Sigmoid colon (tissue), 7 donors: Measurements from ENCODE around the gene NMNAT3. TPM values are rescaled to one million over a fixed set of nuclear protein-coding genes. Genes with fewer than 3 reads are reported as not detected.

ENCODE experiments used
- DNase-seq: peaks from one replicate; pipeline ENCODE4 v3.0.0-alpha.2; 2019
- H3K27ac ChIP-seq, 4 donors: fragments of 200-600 bp; sonication (generic); one replicate each; pipeline ENCODE4 v1.5.1; 2016 to 2019; ENCODE audit warnings: mild to moderate bottlenecking in 1 of 4
- H3K27me3 ChIP-seq, 3 donors: fragments of 200-600 bp; sonication (generic); one replicate each; pipeline ENCODE4 v1.5.1; 2019; ENCODE audit warnings: mild to moderate bottlenecking in 1 of 3
- H3K36me3 ChIP-seq, 4 donors: fragments of 200-600 bp; sonication (generic); one replicate each; pipeline ENCODE4 v1.5.1; 2016 to 2019
- H3K4me1 ChIP-seq, 4 donors: fragments of 200-600 bp; sonication (generic); one replicate each; pipeline ENCODE4 v1.5.1; 2017 to 2019
- H3K4me3 ChIP-seq, 4 donors: fragments of 200-600 bp; sonication (generic); one replicate each; pipeline ENCODE4 v1.5.1; 2017 to 2019; ENCODE audit warnings: mild to moderate bottlenecking in 2 of 4, moderate library complexity in 1 of 4
- H3K9me3 ChIP-seq, 4 donors: fragments of 200-600 bp in 3 of 4; sonication (generic) in 3 of 4; one replicate each; pipeline versions ENCODE4 v1.5.1 to v1.6.1; 2013 to 2019
- EP300 ChIP-seq, 4 donors: sonication (generic); formaldehyde crosslinking; IDR thresholded peaks; one replicate each; pipeline ENCODE4 v1.6.1; 2017; ENCODE audit warnings: antibody characterized with exemption in 4 of 4
- POLR2A ChIP-seq, 2 donors: fragments of 450-650 bp; IDR thresholded peaks; one replicate each; pipeline ENCODE4 v1.6.1; 2016; ENCODE audit warnings: antibody characterized with exemption in 2 of 2, mild to moderate bottlenecking in 2 of 2, moderate library complexity in 2 of 2
- POLR2AphosphoS5 ChIP-seq, 4 donors: sonication (generic); formaldehyde crosslinking; IDR thresholded peaks; one replicate each; pipeline ENCODE4 v1.6.1; 2017; ENCODE audit warnings: antibody characterized with exemption in 4 of 4
- WGBS, 2 donors: extraction: QIAGEN DNeasy Blood & Tissue Kit; methylation state at CpG; one replicate each; pipeline ENCODE4 v1.1.7; 2013; 5-methylcytosine and 5-hydroxymethylcytosine counted together
- intact Hi-C: fragments of 100-400 bp; cut with DNase I; formaldehyde crosslinking; loops from one replicate; pipeline ENCODE4 v1.15.1; 2023
- polyA plus RNA-seq, 3 donors: library from polyadenylated mRNA; stranded (reverse); fragments of 200-250 nt; gene quantifications; one replicate each; pipeline ENCODE4 v1.2.3, GENCODE V29; 2013
- total RNA-seq, 4 donors: library from RNA; depleted of rRNA; stranded (reverse); fragments of >200 nt; gene quantifications; one replicate each; pipeline ENCODE4 v1.1.0, GENCODE V29; 2016
- TF ChIP-seq, protein P1 (sequence below), 4 experiments: fragments of 450-650 bp in 3 of 4; fragments of 200-600 bp in 1 of 4; IDR thresholded peaks; one replicate each; pipeline ENCODE4 v1.5.1; 2016 to 2019; ENCODE audit warnings: antibody characterized with exemption in 4 of 4, mild to moderate bottlenecking in 3 of 4, moderate library complexity in 2 of 4
- donor health status: healthy with polysubstance abuse.
- donor health status: Bipolar disorder and iron deficiency.
- donor health status: healthy.

The NMNAT3 gene
- total and polyA plus RNA-seq, 7 donors = 3.4 to 24.6 (median 10.0) TPM

DNA sequence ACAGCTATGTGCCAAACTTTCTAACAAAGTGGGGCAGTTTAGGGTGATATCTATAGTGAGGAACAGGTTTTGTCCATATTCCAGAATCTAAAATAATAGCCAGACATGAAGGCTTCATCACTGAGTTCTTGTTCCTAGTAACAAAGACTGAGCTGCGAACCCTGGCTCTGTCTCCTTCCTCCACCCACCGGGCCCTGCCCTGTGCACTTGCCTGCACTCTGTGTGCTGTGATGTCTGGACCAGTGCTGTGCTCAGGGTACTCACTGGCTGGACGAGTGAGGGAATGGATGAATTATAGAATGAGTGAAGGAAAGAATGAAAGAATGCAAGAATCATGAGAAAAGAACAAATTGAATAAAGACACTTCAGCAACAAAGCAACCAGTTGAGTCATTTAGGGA is 8.9 kb upstream of the NMNAT3 start:
- H3K27me3 ChIP-seq = no peaks in the 10 kb centered on the region

DNA sequence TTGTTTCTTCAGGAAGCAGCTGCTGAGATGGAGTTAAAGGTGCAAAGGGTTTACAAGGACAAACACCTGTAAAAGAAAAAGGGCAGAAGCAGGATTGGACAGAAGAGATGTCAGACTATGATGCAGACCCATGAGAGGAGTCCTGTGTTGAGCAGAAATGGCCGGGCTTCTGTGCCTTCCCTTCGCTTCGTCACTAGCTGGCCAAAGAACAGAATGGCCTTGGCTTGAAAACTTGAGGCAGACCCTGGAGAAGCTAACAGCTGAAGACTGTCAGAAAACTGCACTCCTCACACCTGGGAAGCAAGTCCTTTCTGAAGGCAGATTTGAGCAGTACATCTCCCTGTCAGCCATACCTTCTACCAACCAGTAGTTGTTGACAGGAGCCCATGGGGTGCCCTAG is 8.4 kb upstream of the NMNAT3 start:
- Histone ChIP-seq H3K27me3 (no peaks in the 10 kb centered on the region), H3K4me1 (no peaks in the 10 kb centered on the region), H3K27ac (no peak overlapping the region), H3K36me3 (no peaks in the 10 kb centered on the region), H3K4me3 (no peak overlapping the region), H3K9me3 (no peaks in the 10 kb centered on the region)
- DNase-seq = no peak
- 89 to 93% methylated on average over 3 of the region's 3 CpGs for WGBS, 2 donors
- TF ChIP-seq EP300 (IDR thresholded peaks at IDR 0.05) (no peak), POLR2A (IDR thresholded peaks at IDR 0.05) (no peak), POLR2AphosphoS5 (IDR thresholded peaks at IDR 0.05) (no peak)
- TF ChIP-seq, protein P1, sequence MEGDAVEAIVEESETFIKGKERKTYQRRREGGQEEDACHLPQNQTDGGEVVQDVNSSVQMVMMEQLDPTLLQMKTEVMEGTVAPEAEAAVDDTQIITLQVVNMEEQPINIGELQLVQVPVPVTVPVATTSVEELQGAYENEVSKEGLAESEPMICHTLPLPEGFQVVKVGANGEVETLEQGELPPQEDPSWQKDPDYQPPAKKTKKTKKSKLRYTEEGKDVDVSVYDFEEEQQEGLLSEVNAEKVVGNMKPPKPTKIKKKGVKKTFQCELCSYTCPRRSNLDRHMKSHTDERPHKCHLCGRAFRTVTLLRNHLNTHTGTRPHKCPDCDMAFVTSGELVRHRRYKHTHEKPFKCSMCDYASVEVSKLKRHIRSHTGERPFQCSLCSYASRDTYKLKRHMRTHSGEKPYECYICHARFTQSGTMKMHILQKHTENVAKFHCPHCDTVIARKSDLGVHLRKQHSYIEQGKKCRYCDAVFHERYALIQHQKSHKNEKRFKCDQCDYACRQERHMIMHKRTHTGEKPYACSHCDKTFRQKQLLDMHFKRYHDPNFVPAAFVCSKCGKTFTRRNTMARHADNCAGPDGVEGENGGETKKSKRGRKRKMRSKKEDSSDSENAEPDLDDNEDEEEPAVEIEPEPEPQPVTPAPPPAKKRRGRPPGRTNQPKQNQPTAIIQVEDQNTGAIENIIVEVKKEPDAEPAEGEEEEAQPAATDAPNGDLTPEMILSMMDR (IDR thresholded peaks at IDR 0.05) = no peak
- intact Hi-C loops = no loop called here

More for the DNA sequence above, 8.9 kb upstream of the NMNAT3 start:
- no peaks in the 10 kb centered on the region for H3K4me1 ChIP-seq
- intact Hi-C loops = no loop called here
- DNase-seq = no peak
- H3K27ac ChIP-seq = no peak overlapping the region
- WGBS, 2 donors = 90 to 91% methylated on average over 3 of the region's 3 CpGs
- H3K9me3 ChIP-seq = no peaks in the 10 kb centered on the region
- no peak overlapping the region for H3K4me3 ChIP-seq
- TF ChIP-seq POLR2AphosphoS5 (IDR thresholded peaks at IDR 0.05) = no peak
- no peak for TF ChIP-seq EP300 (IDR thresholded peaks at IDR 0.05)
- TF ChIP-seq, protein P1 (IDR thresholded peaks at IDR 0.05) = no peak
- no peak for TF ChIP-seq POLR2A (IDR thresholded peaks at IDR 0.05)
- no peaks in the 10 kb centered on the region for H3K36me3 ChIP-seq

DNA sequence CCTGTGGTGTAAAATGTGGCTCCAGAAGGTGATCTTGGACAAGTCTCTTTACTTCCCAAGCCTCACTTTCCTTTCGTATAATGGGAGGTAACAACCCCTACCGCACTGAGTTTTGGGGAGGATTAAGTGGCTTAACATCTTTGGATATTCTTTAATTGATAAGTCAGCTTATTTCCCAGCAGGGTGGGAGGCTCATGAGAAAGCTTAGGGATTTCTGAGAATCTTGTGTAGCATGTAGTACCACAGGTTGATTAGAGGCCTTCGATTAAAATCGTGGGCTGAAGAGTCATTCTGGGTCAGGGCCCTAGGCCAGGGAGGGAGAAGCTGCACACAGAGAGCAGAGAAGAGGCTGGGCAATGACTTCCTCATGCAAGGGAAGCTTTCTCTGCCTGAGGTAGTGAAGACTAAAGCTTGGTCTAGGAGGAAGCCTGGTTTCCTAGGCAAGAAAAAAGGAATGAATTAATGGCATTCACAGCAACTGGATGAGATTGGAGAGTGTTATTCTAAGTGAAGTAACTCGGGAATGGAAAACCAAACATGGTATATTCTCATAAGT is 1.5 kb upstream of the NMNAT3 start:
- no peak overlapping the region for H3K27ac ChIP-seq
- DNase-seq = no peak
- 87 to 91% methylated on average over 5 of the region's 5 CpGs for WGBS, 2 donors
- intact Hi-C loops = loop anchor here (10.0 kb wide), 1 partner anchor 144 kb away; the partner anchor contains the start of gene RBP1
- H3K36me3 ChIP-seq = no peaks in the 10 kb centered on the region
- no peak overlapping the region for H3K4me3 ChIP-seq
- no peaks in the 10 kb centered on the region for H3K27me3 ChIP-seq
- TF ChIP-seq, protein P1 (IDR thresholded peaks at IDR 0.05) = no peak
- no peak for TF ChIP-seq POLR2AphosphoS5 (IDR thresholded peaks at IDR 0.05)
- no peak for TF ChIP-seq POLR2A (IDR thresholded peaks at IDR 0.05)
- no peak for TF ChIP-seq EP300 (IDR thresholded peaks at IDR 0.05)
- H3K4me1 ChIP-seq = peaks cover 0 to 16% (median 10%) of the 10 kb centered on the region in 4 donors
- H3K9me3 ChIP-seq = no peaks in the 10 kb centered on the region

DNA sequence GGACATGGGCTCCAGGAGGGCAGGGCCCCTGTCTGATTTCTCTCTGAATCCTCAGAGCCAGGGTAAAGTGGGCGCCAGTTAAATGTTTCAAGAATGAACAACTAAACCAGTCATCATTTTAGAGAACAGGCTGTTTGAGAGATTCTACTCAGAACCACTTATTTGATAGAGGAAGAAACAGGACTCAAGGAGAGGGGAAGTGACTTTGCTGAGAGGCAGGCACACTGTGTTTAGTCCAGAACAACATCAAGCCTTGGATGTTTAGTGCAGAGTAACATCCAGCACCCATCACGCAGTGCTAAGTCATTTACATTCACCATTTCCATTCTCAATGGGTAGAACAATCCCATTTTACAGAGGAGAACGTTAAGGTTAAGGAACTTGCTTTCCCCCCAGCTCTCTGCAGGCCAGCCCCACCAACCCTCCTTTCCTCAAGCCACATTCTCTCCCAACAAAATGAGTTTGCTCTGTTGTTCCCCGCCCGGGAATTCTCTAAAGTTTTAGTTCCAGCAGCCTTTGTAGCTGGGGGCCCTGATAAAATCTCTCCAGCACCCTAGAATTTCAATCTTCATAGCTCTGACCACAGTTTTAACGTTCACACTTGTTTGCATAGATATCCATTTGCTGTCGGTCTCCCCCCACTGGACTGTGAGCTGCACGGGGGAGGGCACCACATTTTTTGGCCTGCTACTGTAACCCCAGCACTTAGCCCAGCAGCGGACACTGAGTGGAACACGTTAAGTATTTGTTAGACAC is 962 bp downstream of the NMNAT3 start:
- H3K4me3 ChIP-seq = peak overlapping the region; percentile 55 to 91 (median 76)
- peak overlapping the region in 2 of 4 donors; percentile 71 to 75 for H3K27ac ChIP-seq
- H3K27me3 ChIP-seq = no peaks in the 10 kb centered on the region
- peaks cover 0 to 21% (median 10%) of the 10 kb centered on the region in 4 donors for H3K4me1 ChIP-seq
- H3K9me3 ChIP-seq = no peaks in the 10 kb centered on the region
- no peak for DNase-seq
- TF ChIP-seq, protein P1 (IDR thresholded peaks at IDR 0.05) = no peak
- TF ChIP-seq POLR2AphosphoS5 (IDR thresholded peaks at IDR 0.05) = no peak
- TF ChIP-seq POLR2A (IDR thresholded peaks at IDR 0.05) = no peak
- no peak for TF ChIP-seq EP300 (IDR thresholded peaks at IDR 0.05)
- 33 to 49% methylated on average over 10 of the region's 10 CpGs for WGBS, 2 donors
- intact Hi-C loops = loop anchor here (10.0 kb wide), 1 partner anchor 142 kb away; the partner anchor contains the start of gene RBP1
- H3K36me3 ChIP-seq = no peaks in the 10 kb centered on the region
